Activated CD4-positive, alpha-beta memory T cell treated with anti-CD3 and anti-CD28 coated beads, Interleukin-2, amount 10 ng/mL, durations not matched to agents 7 days and 5 days (primary cell): ENCODE data around the gene LSAMP. TPM values are rescaled to one million over a fixed set of nuclear protein-coding genes. Genes with fewer than 3 reads are reported as not detected.

Experiments used
- CTCF ChIA-PET: fragments of 350-600 bp; sonication (Branson Sonifier 250); formaldehyde crosslinking; loops from one replicate; lab custom pipeline; 2021; ENCODE audit warnings: antibody characterized with exemption, inconsistent platforms; lab: Charles Lee
- POLR2A ChIA-PET: fragments of 350-600 bp; sonication (Branson Sonifier 250); formaldehyde crosslinking; loops from one replicate; lab custom pipeline; 2021; ENCODE audit warnings: antibody characterized with exemption; lab: Charles Lee
- DNase-seq: peaks from one replicate; pipeline ENCODE4 v3.0.0-alpha.2; 2020
- H3K27ac Mint-ChIP-seq: one replicate; pipeline ENCODE4 v1.8.0; 2021; ENCODE audit warnings: mild to moderate bottlenecking, mixed read lengths
- H3K27me3 Mint-ChIP-seq: one replicate; pipeline ENCODE4 v1.8.0; 2021; ENCODE audit warnings: mixed read lengths
- H3K36me3 Mint-ChIP-seq: one replicate; pipeline ENCODE4 v1.8.0; 2021; ENCODE audit warnings: low read depth, mixed read lengths
- H3K4me1 Mint-ChIP-seq: one replicate; pipeline ENCODE4 v1.8.0; 2021; ENCODE audit warnings: mixed read lengths
- H3K4me3 Mint-ChIP-seq: one replicate; pipeline ENCODE4 v1.8.0; 2021; ENCODE audit warnings: mild to moderate bottlenecking, mixed read lengths
- H3K9me3 Mint-ChIP-seq: one replicate; pipeline ENCODE4 v1.8.0; 2021; ENCODE audit warnings: mixed read lengths
- total RNA-seq, 2 experiments: library from RNA; stranded (reverse); gene quantifications; one replicate each; pipeline ENCODE4 v1.2.3, GENCODE V29; 2021

The LSAMP gene
- total RNA-seq, 2 experiments from 2014 or later: not detected

DNA sequence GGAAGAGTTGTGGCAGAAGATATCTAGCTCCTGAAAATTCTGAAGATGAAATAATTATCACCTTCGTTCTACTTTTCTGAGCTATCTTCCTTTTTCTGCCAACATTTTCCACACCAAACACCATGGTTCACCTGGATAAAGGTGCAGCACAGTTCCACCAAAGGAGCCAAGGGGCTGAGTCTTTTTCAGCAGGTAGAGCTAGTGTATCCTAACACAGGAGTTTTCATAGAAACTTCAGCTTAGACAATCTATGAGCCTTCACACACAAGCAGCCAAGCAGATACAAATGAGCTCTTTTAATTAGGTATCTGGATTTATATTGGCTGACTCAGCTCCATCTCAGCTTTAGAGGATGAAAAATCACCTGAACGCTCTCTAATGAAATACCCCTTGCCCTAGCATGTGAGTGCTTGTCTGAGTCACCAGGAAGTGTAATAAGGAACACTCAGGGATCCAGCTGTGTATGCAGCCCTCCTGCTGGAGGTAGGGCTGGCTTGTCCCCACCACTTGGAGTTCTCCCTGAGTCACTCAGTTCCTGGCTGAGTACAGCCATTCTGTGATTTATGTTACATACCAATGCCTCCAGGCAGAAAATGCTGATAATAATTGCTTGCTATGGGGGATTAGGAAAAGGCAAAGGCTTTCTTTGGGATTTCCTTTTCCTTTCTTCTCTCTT is 385.7 kb downstream of the LSAMP start:
- Mint-ChIP-seq H3K4me3 (no peak overlapping the region), H3K9me3 (no peaks in the 10 kb centered on the region), H3K27me3 (no peaks in the 10 kb centered on the region), H3K27ac (no peak overlapping the region), H3K4me1 (no peaks in the 10 kb centered on the region), H3K36me3 (no peaks in the 10 kb centered on the region)
- ChIA-PET POLR2A (no interaction called here), CTCF (no interaction called here)
- no peak for DNase-seq

DNA sequence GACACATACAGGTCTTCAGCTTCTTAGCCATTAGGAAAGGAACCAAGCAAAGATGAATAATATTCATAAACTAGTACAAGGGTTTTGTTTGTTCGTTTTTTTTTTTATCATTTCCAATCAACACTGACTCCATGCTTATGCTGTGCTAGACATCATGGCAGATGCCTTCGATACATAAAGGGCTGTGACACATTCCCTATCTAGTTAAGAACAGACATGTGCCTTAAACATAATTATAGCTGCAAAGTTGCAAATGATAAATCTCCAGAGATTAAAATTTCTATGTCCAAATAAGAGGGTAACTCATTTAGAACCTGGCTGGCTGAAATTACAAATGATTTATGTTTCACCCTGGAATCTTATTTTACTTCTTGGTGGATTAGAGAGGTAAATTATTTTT is 386.4 kb downstream of the LSAMP start:
- POLR2A ChIA-PET: no interaction called here

GRCh38 chr3:116057400-116058006 is 387.8 kb downstream of the LSAMP start:
- no peak for DNase-seq
- Mint-ChIP-seq H3K9me3 (no peaks in the 10 kb centered on the region), H3K4me3 (no peak overlapping the region), H3K27me3 (no peaks in the 10 kb centered on the region), H3K4me1 (no peaks in the 10 kb centered on the region), H3K27ac (no peak overlapping the region), H3K36me3 (no peaks in the 10 kb centered on the region)
- CTCF ChIA-PET: no interaction called here
- POLR2A ChIA-PET: no interaction called here

More for the DNA sequence above, 386.4 kb downstream of the LSAMP start:
- no peak for DNase-seq
- Mint-ChIP-seq H3K9me3 (no peaks in the 10 kb centered on the region), H3K27ac (no peak overlapping the region), H3K4me1 (no peaks in the 10 kb centered on the region), H3K27me3 (no peaks in the 10 kb centered on the region), H3K36me3 (no peaks in the 10 kb centered on the region), H3K4me3 (no peak overlapping the region)
- CTCF ChIA-PET: no interaction called here

- H3K27me3 Mint-ChIP-seq: no peaks in the 10 kb centered on the region
- no peak overlapping the region for H3K4me3 Mint-ChIP-seq
- POLR2A ChIA-PET: no interaction called here
- H3K36me3 Mint-ChIP-seq: no peaks in the 10 kb centered on the region
- no peak overlapping the region for H3K27ac Mint-ChIP-seq
- H3K4me1 Mint-ChIP-seq: no peaks in the 10 kb centered on the region
- no peak for DNase-seq
- CTCF ChIA-PET: no interaction called here
- H3K9me3 Mint-ChIP-seq: no peaks in the 10 kb centered on the region
Measured at GRCh38 chr3:116056280-116056679, 389.0 kb downstream of the LSAMP start.

DNA sequence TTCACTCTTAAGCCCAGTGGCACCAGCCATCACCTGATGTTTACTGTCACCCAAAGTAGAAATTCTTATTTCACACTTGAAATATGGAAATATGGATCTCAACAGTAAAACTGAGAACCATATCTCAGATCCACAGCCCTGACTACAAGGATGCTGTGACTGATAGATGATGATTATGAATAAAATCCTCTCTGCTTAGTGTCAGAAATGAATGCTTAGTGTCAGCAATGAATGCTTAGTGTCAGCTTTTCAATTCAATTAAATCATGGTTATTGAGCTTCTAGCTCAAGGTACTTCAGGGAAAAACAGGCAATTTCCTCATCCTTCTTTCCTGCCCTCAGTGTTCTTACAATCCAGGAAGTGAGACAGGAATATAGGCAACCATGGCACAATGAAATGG is 392.3 kb downstream of the LSAMP start:
- DNase-seq: no peak
- Mint-ChIP-seq H3K27ac (no peak overlapping the region), H3K36me3 (no peaks in the 10 kb centered on the region), H3K4me3 (no peak overlapping the region), H3K27me3 (no peaks in the 10 kb centered on the region), H3K4me1 (no peaks in the 10 kb centered on the region), H3K9me3 (no peaks in the 10 kb centered on the region)
- CTCF ChIA-PET: no interaction called here
- POLR2A ChIA-PET: no interaction called here

DNA sequence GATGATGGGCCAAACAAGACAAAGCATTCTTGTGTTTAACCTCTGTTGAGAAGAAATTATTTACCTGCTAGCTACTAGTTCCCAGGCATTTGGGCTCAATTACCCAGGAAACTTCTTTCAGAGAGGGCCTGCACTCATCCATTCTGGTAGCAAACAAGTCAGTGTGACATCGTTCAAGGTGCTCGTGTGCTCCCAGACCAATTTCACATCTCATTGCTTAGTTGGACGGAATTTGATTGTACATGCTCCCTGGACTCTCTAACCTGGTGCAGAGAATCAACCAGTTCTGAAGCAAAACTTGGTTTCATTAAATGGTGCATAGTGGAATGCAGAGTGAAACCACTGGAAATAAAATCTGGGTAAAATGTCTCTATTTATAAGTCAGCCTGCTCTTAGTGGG is 392.7 kb downstream of the LSAMP start:
- no peaks in the 10 kb centered on the region for H3K9me3 Mint-ChIP-seq
- no peaks in the 10 kb centered on the region for H3K4me1 Mint-ChIP-seq
- CTCF ChIA-PET: no interaction called here
- no peak for DNase-seq
- no peak overlapping the region for H3K27ac Mint-ChIP-seq
- H3K4me3 Mint-ChIP-seq: no peak overlapping the region
- no peaks in the 10 kb centered on the region for H3K36me3 Mint-ChIP-seq
- no peaks in the 10 kb centered on the region for H3K27me3 Mint-ChIP-seq
- POLR2A ChIA-PET: no interaction called here

GRCh38 chr3:116051586-116051985 is 393.7 kb downstream of the LSAMP start:
- H3K27ac Mint-ChIP-seq: no peak overlapping the region
- H3K36me3 Mint-ChIP-seq: no peaks in the 10 kb centered on the region
- H3K4me3 Mint-ChIP-seq: no peak overlapping the region
- CTCF ChIA-PET: no interaction called here
- H3K9me3 Mint-ChIP-seq: no peaks in the 10 kb centered on the region
- POLR2A ChIA-PET: no interaction called here
- H3K27me3 Mint-ChIP-seq: no peaks in the 10 kb centered on the region
- no peak for DNase-seq
- no peaks in the 10 kb centered on the region for H3K4me1 Mint-ChIP-seq

DNA sequence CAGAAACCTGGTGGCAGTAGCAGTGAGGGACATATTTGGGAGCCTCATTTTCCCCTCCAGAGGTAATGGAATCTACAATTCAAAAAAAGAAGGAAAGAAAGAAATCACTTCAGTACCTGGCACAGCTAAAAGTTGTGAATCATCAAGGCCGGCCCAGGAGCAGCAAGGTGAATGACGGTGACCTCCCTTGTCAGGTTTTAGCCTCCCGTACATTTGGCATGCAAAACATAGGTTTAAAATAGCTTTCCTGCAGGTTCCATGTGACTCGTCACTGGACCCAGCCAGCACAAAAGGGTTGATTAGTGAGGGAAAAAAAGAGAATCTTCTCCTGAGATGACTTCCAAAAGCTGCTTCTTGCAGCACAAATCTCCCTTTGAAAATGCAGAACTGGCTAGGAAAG is 394.2 kb downstream of the LSAMP start:
- CTCF ChIA-PET: no interaction called here
- Mint-ChIP-seq H3K4me3 (no peak overlapping the region), H3K27me3 (no peaks in the 10 kb centered on the region), H3K4me1 (no peaks in the 10 kb centered on the region), H3K27ac (no peak overlapping the region), H3K9me3 (no peaks in the 10 kb centered on the region), H3K36me3 (no peaks in the 10 kb centered on the region)
- DNase-seq: no peak
- POLR2A ChIA-PET: no interaction called here

DNA sequence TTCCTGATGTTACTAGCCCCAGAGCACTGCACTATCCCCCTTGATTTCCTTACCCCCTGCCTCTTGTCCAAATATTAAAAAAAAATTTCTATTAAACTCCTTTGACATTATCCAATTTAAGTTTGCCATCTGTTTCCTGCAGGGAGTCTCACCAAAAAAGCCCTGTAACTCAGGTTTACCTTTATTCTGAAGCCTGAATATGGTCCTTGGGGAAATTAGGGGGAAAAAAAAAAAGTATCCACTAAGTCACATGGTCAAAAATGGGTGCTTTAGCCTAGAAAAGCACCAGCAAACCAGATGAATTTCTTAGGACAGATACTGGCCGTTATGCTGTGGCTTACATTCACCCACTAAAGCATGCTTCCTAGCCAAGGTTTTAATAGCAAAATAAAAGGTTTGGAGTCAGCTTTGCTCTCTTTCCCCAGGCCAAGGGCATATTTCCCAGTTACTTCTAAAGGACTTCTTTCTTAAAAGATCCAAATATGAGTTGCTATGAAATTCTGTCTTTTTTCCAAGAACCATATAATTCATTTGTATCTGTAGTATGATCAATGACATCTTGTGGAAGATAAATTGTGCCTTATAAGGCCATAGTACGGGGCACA is 394.9 kb downstream of the LSAMP start:
- DNase-seq: no peak
- Mint-ChIP-seq H3K36me3 (no peaks in the 10 kb centered on the region), H3K4me1 (no peaks in the 10 kb centered on the region), H3K27me3 (no peaks in the 10 kb centered on the region), H3K4me3 (no peak overlapping the region), H3K9me3 (no peaks in the 10 kb centered on the region), H3K27ac (no peak overlapping the region)
- CTCF ChIA-PET: no interaction called here
- POLR2A ChIA-PET: no interaction called here

DNA sequence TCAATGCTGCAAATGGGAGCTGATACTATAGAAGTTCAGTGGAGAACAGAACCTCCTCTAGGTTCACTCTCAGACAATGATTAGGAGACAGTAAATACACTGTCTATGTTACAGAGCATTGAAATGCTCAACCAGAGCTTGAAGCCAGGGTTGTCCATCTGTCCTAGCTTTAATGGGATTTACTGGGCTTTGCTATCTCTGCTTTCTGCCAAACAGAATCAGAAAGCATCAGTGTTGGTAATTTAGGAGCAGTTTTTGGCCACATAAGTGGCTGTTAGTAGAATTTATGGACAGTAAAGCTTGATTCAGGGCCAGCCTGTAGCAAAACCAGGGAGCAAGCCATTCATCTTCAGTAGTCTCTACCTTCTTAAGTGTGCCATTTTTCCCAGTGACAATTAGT is 396.3 kb downstream of the LSAMP start:
- H3K4me3 Mint-ChIP-seq: no peak overlapping the region
- H3K36me3 Mint-ChIP-seq: no peaks in the 10 kb centered on the region
- no peaks in the 10 kb centered on the region for H3K4me1 Mint-ChIP-seq
- H3K9me3 Mint-ChIP-seq: no peaks in the 10 kb centered on the region
- no peak for DNase-seq
- POLR2A ChIA-PET: no interaction called here
- H3K27ac Mint-ChIP-seq: no peak overlapping the region
- CTCF ChIA-PET: no interaction called here
- no peaks in the 10 kb centered on the region for H3K27me3 Mint-ChIP-seq

GRCh38 chr3:116046350-116046749 is 398.9 kb downstream of the LSAMP start:
- Mint-ChIP-seq H3K4me3 (no peak overlapping the region), H3K36me3 (no peaks in the 10 kb centered on the region), H3K27me3 (no peaks in the 10 kb centered on the region), H3K4me1 (no peaks in the 10 kb centered on the region), H3K9me3 (no peaks in the 10 kb centered on the region), H3K27ac (no peak overlapping the region)
- ChIA-PET POLR2A (no interaction called here), CTCF (no interaction called here)
- no peak for DNase-seq

DNA sequence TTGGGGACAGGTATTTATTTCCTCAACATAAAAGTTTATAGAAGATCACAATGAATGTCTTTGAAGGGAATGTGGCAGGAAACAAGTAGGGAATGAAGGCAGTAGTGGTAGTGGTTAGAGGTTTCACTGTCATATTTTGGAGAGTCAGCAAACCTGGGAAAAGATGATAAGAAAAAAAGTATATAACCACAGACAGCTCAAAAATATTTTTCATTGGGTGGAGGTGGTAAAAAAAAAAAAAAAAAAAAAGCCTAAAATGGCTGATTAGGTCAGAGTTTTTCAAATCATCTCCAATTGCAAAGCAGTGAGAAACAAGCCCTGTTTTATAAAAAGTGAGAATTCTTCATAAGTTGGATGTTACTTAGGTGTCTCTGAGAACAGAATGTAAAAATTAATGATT is 400.0 kb downstream of the LSAMP start:
- H3K36me3 Mint-ChIP-seq: no peaks in the 10 kb centered on the region
- H3K27me3 Mint-ChIP-seq: no peaks in the 10 kb centered on the region
- CTCF ChIA-PET: no interaction called here
- no peaks in the 10 kb centered on the region for H3K9me3 Mint-ChIP-seq
- H3K27ac Mint-ChIP-seq: no peak overlapping the region
- H3K4me1 Mint-ChIP-seq: no peaks in the 10 kb centered on the region
- POLR2A ChIA-PET: no interaction called here
- H3K4me3 Mint-ChIP-seq: no peak overlapping the region
- no peak for DNase-seq

GRCh38 chr3:116040152-116040551 is 405.1 kb downstream of the LSAMP start:
- no peaks in the 10 kb centered on the region for H3K36me3 Mint-ChIP-seq
- H3K27me3 Mint-ChIP-seq: no peaks in the 10 kb centered on the region
- no peak overlapping the region for H3K27ac Mint-ChIP-seq
- H3K4me3 Mint-ChIP-seq: no peak overlapping the region
- POLR2A ChIA-PET: no interaction called here
- CTCF ChIA-PET: no interaction called here
- H3K9me3 Mint-ChIP-seq: no peaks in the 10 kb centered on the region
- H3K4me1 Mint-ChIP-seq: no peaks in the 10 kb centered on the region
- no peak for DNase-seq

DNA sequence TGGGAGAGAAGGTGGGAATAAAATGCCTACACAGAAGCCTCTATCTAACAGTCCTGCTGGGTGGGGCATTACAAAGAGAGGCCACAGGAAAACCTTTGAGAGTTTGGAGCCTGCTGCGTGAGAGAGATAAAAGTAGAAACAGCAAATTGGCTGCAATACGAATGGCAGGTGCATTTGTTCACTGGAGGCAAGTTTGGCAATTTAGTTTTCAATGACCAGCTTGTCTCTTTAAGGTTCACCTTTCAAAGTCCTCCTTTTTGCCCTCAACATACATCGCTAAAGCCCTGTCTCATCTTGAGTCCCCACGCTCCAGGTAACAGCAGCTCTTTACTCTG is 405.7 kb downstream of the LSAMP start:
- no peaks in the 10 kb centered on the region for H3K36me3 Mint-ChIP-seq
- H3K9me3 Mint-ChIP-seq: no peaks in the 10 kb centered on the region
- ChIA-PET CTCF (no interaction called here), POLR2A (no interaction called here)
- no peak for DNase-seq
- H3K4me3 Mint-ChIP-seq: no peak overlapping the region
- H3K4me1 Mint-ChIP-seq: no peaks in the 10 kb centered on the region
- H3K27ac Mint-ChIP-seq: no peak overlapping the region
- no peaks in the 10 kb centered on the region for H3K27me3 Mint-ChIP-seq
